Sigmoid colon (tissue), 7 donors: ENCODE results near the gene GRAMD4. TPM values are rescaled to one million over a fixed set of nuclear protein-coding genes. Genes with fewer than 3 reads are reported as not detected.

Source experiments
- DNase-seq: peaks from one replicate; pipeline ENCODE4 v3.0.0-alpha.2; 2019
- H3K27ac ChIP-seq, 4 donors: fragments of 200-600 bp; sonication (generic); one replicate each; pipeline ENCODE4 v1.5.1; 2016 to 2019; ENCODE audit warnings: mild to moderate bottlenecking in 1 of 4
- H3K27me3 ChIP-seq, 3 donors: fragments of 200-600 bp; sonication (generic); one replicate each; pipeline ENCODE4 v1.5.1; 2019; ENCODE audit warnings: mild to moderate bottlenecking in 1 of 3
- H3K36me3 ChIP-seq, 4 donors: fragments of 200-600 bp; sonication (generic); one replicate each; pipeline ENCODE4 v1.5.1; 2016 to 2019
- H3K4me1 ChIP-seq, 4 donors: fragments of 200-600 bp; sonication (generic); one replicate each; pipeline ENCODE4 v1.5.1; 2017 to 2019
- H3K4me3 ChIP-seq, 4 donors: fragments of 200-600 bp; sonication (generic); one replicate each; pipeline ENCODE4 v1.5.1; 2017 to 2019; ENCODE audit warnings: mild to moderate bottlenecking in 2 of 4, moderate library complexity in 1 of 4
- H3K9me3 ChIP-seq, 4 donors: fragments of 200-600 bp in 3 of 4; sonication (generic) in 3 of 4; one replicate each; pipeline versions ENCODE4 v1.5.1 to v1.6.1; 2013 to 2019
- CTCF ChIP-seq, 4 experiments: fragments of 450-650 bp in 3 of 4; fragments of 200-600 bp in 1 of 4; IDR thresholded peaks; one replicate each; pipeline ENCODE4 v1.5.1; 2016 to 2019; ENCODE audit warnings: antibody characterized with exemption in 4 of 4, mild to moderate bottlenecking in 3 of 4, moderate library complexity in 2 of 4
- EP300 ChIP-seq, 4 donors: sonication (generic); formaldehyde crosslinking; IDR thresholded peaks; one replicate each; pipeline ENCODE4 v1.6.1; 2017; ENCODE audit warnings: antibody characterized with exemption in 4 of 4
- POLR2A ChIP-seq, 2 donors: fragments of 450-650 bp; IDR thresholded peaks; one replicate each; pipeline ENCODE4 v1.6.1; 2016; ENCODE audit warnings: antibody characterized with exemption in 2 of 2, mild to moderate bottlenecking in 2 of 2, moderate library complexity in 2 of 2
- POLR2AphosphoS5 ChIP-seq, 4 donors: sonication (generic); formaldehyde crosslinking; IDR thresholded peaks; one replicate each; pipeline ENCODE4 v1.6.1; 2017; ENCODE audit warnings: antibody characterized with exemption in 4 of 4
- whole genome bisulfite sequencing, 2 donors: extraction: QIAGEN DNeasy Blood & Tissue Kit; methylation state at CpG; one replicate each; pipeline ENCODE4 v1.1.7; 2013; 5-methylcytosine and 5-hydroxymethylcytosine counted together
- intact Hi-C: fragments of 100-400 bp; cut with DNase I; formaldehyde crosslinking; loops from one replicate; pipeline ENCODE4 v1.15.1; 2023
- polyA plus RNA-seq, 3 donors: library from polyadenylated mRNA; stranded (reverse); fragments of 200-250 nt; gene quantifications; one replicate each; pipeline ENCODE4 v1.2.3, GENCODE V29; 2013
- total RNA-seq, 4 donors: library from RNA; depleted of rRNA; stranded (reverse); fragments of >200 nt; gene quantifications; one replicate each; pipeline ENCODE4 v1.1.0, GENCODE V29; 2016
- donor health status: healthy with polysubstance abuse.
- donor health status: Bipolar disorder and iron deficiency.
- donor health status: healthy.

The GRAMD4 gene
- total and polyA plus RNA-seq, 7 donors, result 11.6 to 57.2 (median 23.5) TPM

GRCh38 chr22:46676881-46677280 is 56.7 kb downstream of the GRAMD4 start:
- 94% methylated on average over 14 of the region's 14 CpGs for WGBS, 2 donors
- DNase-seq, result no peak
- no peak for TF ChIP-seq POLR2AphosphoS5 (IDR thresholded peaks at IDR 0.05)
- TF ChIP-seq CTCF (IDR thresholded peaks at IDR 0.05), result no peak
- TF ChIP-seq EP300 (IDR thresholded peaks at IDR 0.05), result no peak
- no peak for TF ChIP-seq POLR2A (IDR thresholded peaks at IDR 0.05)
- H3K36me3 ChIP-seq, result peaks cover 0 to 38% (median 3%) of the 10 kb centered on the region in 4 donors
- no peaks in the 10 kb centered on the region for H3K9me3 ChIP-seq
- peaks cover 0 to 12% (median 0%) of the 10 kb centered on the region in 4 donors for H3K4me1 ChIP-seq
- H3K27me3 ChIP-seq, result no peaks in the 10 kb centered on the region
- no peak overlapping the region for H3K27ac ChIP-seq
- intact Hi-C loops, result no loop called here
- H3K4me3 ChIP-seq, result no peak overlapping the region

- H3K27ac ChIP-seq, result no peak overlapping the region
- 94% methylated on average over 28 of the region's 28 CpGs for WGBS, 2 donors
- H3K4me1 ChIP-seq, result peaks cover 0 to 12% (median 0%) of the 10 kb centered on the region in 4 donors
Measured at GRCh38 chr22:46677323-46678002, 57.3 kb downstream of the GRAMD4 start.

GRCh38 chr22:46678003-46678657 is 57.9 kb downstream of the GRAMD4 start:
- no peak overlapping the region for H3K4me3 ChIP-seq
- 82 to 95% methylated on average over 31 of the region's 31 CpGs for WGBS, 2 donors
- intact Hi-C loops, result no loop called here
- no peak overlapping the region for H3K27ac ChIP-seq
- H3K27me3 ChIP-seq, result no peaks in the 10 kb centered on the region
- no peak for DNase-seq
- H3K9me3 ChIP-seq, result no peaks in the 10 kb centered on the region
- peaks cover 0 to 12% (median 0%) of the 10 kb centered on the region in 4 donors for H3K4me1 ChIP-seq
- peaks cover 0 to 35% (median 3%) of the 10 kb centered on the region in 4 donors for H3K36me3 ChIP-seq
- TF ChIP-seq POLR2A (IDR thresholded peaks at IDR 0.05), result no peak
- no peak for TF ChIP-seq EP300 (IDR thresholded peaks at IDR 0.05)
- no peak for TF ChIP-seq CTCF (IDR thresholded peaks at IDR 0.05)
- no peak for TF ChIP-seq POLR2AphosphoS5 (IDR thresholded peaks at IDR 0.05)

More at GRCh38 chr22:46677323-46678002, 57.3 kb downstream of the GRAMD4 start:
- intact Hi-C loops, result no loop called here
- no peaks in the 10 kb centered on the region for H3K27me3 ChIP-seq
- no peaks in the 10 kb centered on the region for H3K9me3 ChIP-seq
- peaks cover 0 to 38% (median 3%) of the 10 kb centered on the region in 4 donors for H3K36me3 ChIP-seq
- DNase-seq, result no peak
- TF ChIP-seq POLR2A (IDR thresholded peaks at IDR 0.05) (no peak), POLR2AphosphoS5 (IDR thresholded peaks at IDR 0.05) (no peak), CTCF (IDR thresholded peaks at IDR 0.05) (no peak), EP300 (IDR thresholded peaks at IDR 0.05) (no peak)
- no peak overlapping the region for H3K4me3 ChIP-seq

- peaks cover 0 to 25% (median 0%) of the 10 kb centered on the region in 4 donors for H3K36me3 ChIP-seq
- H3K27ac ChIP-seq, result peak overlapping the region in 1 of 4 donors; percentile 50
- H3K4me3 ChIP-seq, result no peak overlapping the region
- TF ChIP-seq EP300 (IDR thresholded peaks at IDR 0.05) (no peak), CTCF (IDR thresholded peaks at IDR 0.05) (no peak), POLR2AphosphoS5 (IDR thresholded peaks at IDR 0.05) (no peak), POLR2A (IDR thresholded peaks at IDR 0.05) (no peak)
- intact Hi-C loops, result no loop called here
- H3K4me1 ChIP-seq, result peaks cover 0 to 12% (median 0%) of the 10 kb centered on the region in 4 donors
- no peak for DNase-seq
- no peaks in the 10 kb centered on the region for H3K9me3 ChIP-seq
- WGBS, 2 donors, result 88 to 90% methylated on average over 44 of the region's 44 CpGs
- H3K27me3 ChIP-seq, result no peaks in the 10 kb centered on the region
Measured at GRCh38 chr22:46678785-46679700, 58.9 kb downstream of the GRAMD4 start.
